Thyroid gland (tissue), 4 donors: ENCODE measurements around the gene POU2F3.

Source experiments
- CTCF ChIP-seq, 6 experiments: fragments of 200-600 bp in 3 of 6; fragments of 450-650 bp in 3 of 6; sonication (generic) in 3 of 6; IDR thresholded peaks; one replicate each; pipeline ENCODE4 v1.5.1; 2016 to 2019; ENCODE audit warnings: antibody characterized with exemption in 6 of 6, mild to moderate bottlenecking in 2 of 6, inconsistent platforms in 1 of 6, moderate library complexity in 1 of 6
- POLR2A ChIP-seq, 2 donors: fragments of 450-650 bp; IDR thresholded peaks; one replicate each; pipeline ENCODE4 v1.6.1; 2017; ENCODE audit warnings: antibody characterized with exemption in 2 of 2, mild to moderate bottlenecking in 2 of 2, moderate library complexity in 1 of 2

- TF ChIP-seq CTCF (IDR thresholded peaks at IDR 0.05) = no peak
- TF ChIP-seq POLR2A (IDR thresholded peaks at IDR 0.05) = no peak
These were observed 49.5 kb downstream of the POU2F3 start for GRCh38 chr11:120289426-120289825.
